Lower leg skin (tissue), 4 donors: ENCODE results near the gene TTC21B. TPM values are rescaled to one million over a fixed set of nuclear protein-coding genes. Genes with fewer than 3 reads are reported as not detected.

ENCODE experiments used
- DNase-seq, 2 donors: peaks; one replicate each; pipeline ENCODE4 v3.0.0-alpha.2; 2019; ENCODE audit warnings: low spot score in 2 of 2
- H3K4me3 ChIP-seq: fragments of 200-600 bp; sonication (generic); 2 replicates; pipeline ENCODE4 v1.5.1; 2017; ENCODE audit warnings: mild to moderate bottlenecking, low read depth; ENCODE audit not compliant: poor library complexity, severe bottlenecking
- POLR2A ChIP-seq, 2 donors: fragments of 450-650 bp; IDR thresholded peaks; one replicate each; pipeline ENCODE4 v1.6.1; 2016 to 2017; ENCODE audit warnings: antibody characterized with exemption in 2 of 2, mild to moderate bottlenecking in 1 of 2, moderate library complexity in 1 of 2
- WGBS, 2 donors: methylation state at CpG; one replicate each; pipeline ENCODE4 v1.1.5; 2018; 5-methylcytosine and 5-hydroxymethylcytosine counted together
- intact Hi-C: fragments of 100-400 bp; cut with DNase I; formaldehyde crosslinking; loops from one replicate; pipeline ENCODE4 v1.15.0; 2023; ENCODE audit warnings: low total_unique reads
- total RNA-seq, 4 donors: library from RNA; depleted of rRNA; stranded (reverse); fragments of >200 nt; gene quantifications; one replicate each; pipeline ENCODE4 v1.1.0, GENCODE V29; 2016
- TF ChIP-seq, protein P1 (sequence below), 3 donors: fragments of 450-650 bp; IDR thresholded peaks; one replicate each; pipeline ENCODE4 v1.5.1; 2016; ENCODE audit warnings: antibody characterized with exemption in 3 of 3, mild to moderate bottlenecking in 3 of 3, moderate library complexity in 2 of 3

TTC21B gene
- total RNA-seq, 4 donors from 2014 or later: 18.5 to 30.2 (median 29.5) TPM

DNA sequence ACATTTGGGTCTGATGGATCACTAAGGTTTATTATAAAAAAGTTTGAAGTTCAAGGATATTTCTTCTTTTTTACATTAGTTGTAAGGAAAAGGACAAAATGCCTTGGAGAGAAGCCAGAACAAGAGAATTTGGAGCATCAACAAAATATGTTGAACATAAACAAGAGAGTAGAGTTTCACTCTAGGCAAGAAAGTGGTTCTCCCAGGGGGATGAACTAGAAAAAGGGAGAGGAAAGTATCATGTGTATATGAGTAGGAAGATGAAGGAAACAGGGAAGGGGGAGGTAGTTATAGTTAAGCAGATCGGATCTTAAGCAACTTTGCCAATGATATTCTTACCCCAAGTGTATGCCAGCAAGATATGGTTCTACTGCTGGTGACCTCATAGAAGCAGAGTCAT is 95.7 kb downstream of the TTC21B start:
- no peak overlapping the region for H3K4me3 ChIP-seq
- intact Hi-C loops: no loop called here
- TF ChIP-seq POLR2A (IDR thresholded peaks at IDR 0.05): no peak
- no peak for DNase-seq
- WGBS, 2 donors: 84 to 85% methylated on average over 1 of the region's 1 CpG

DNA sequence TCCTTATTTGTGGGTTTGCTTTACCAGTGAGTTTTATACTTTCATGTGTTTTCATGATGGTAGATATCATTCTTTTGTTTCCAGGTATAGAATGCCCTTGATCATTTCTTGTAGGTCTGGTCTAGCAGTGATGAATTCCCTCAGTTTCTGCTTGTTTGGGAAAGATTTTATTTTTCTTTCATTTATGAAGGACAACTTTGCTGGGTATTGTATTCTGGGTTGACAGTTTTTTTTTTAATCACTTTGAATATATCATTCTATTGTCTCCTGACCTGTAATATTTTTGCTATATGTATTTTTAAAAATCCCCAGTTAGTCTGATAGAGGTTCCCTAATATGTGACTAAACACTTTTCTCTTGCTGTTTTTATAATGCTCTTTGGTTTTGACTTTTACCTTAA is 101.2 kb downstream of the TTC21B start:
- intact Hi-C loops: no loop called here
- no peak for DNase-seq
- no peak for TF ChIP-seq POLR2A (IDR thresholded peaks at IDR 0.05)
- TF ChIP-seq, protein P1, sequence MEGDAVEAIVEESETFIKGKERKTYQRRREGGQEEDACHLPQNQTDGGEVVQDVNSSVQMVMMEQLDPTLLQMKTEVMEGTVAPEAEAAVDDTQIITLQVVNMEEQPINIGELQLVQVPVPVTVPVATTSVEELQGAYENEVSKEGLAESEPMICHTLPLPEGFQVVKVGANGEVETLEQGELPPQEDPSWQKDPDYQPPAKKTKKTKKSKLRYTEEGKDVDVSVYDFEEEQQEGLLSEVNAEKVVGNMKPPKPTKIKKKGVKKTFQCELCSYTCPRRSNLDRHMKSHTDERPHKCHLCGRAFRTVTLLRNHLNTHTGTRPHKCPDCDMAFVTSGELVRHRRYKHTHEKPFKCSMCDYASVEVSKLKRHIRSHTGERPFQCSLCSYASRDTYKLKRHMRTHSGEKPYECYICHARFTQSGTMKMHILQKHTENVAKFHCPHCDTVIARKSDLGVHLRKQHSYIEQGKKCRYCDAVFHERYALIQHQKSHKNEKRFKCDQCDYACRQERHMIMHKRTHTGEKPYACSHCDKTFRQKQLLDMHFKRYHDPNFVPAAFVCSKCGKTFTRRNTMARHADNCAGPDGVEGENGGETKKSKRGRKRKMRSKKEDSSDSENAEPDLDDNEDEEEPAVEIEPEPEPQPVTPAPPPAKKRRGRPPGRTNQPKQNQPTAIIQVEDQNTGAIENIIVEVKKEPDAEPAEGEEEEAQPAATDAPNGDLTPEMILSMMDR (IDR thresholded peaks at IDR 0.05): no peak
- H3K4me3 ChIP-seq: no peak overlapping the region

DNA sequence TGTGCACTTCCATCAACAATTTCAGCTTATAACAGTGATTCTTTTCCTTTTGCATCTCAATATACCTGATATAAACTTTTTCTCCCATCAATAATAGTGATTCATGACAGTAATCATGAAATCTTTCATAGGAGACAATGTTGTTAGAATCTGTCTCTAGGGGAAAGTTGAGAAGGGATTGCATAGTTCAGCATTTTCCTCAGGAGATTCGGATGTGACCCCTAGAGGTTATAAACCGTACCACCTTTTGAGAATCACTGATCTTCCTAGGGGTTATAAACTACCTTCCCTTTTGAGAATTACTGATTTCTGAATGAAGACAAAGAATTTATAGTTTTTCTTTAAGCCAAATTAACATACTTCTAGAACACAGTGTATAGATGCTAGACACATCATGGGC is 106.6 kb downstream of the TTC21B start:
- no peak overlapping the region for H3K4me3 ChIP-seq
- 64 to 68% methylated on average over 2 of the region's 2 CpGs for WGBS, 2 donors
- DNase-seq: no peak
- intact Hi-C loops: no loop called here
- TF ChIP-seq, protein P1 (IDR thresholded peaks at IDR 0.05): no peak
- no peak for TF ChIP-seq POLR2A (IDR thresholded peaks at IDR 0.05)

GRCh38 chr2:165846056-165846455 is 107.5 kb downstream of the TTC21B start:
- WGBS, 2 donors: 81 to 85% methylated on average over 7 of the region's 7 CpGs
- TF ChIP-seq POLR2A (IDR thresholded peaks at IDR 0.05): no peak
- no peak for DNase-seq
- intact Hi-C loops: no loop called here
- no peak overlapping the region for H3K4me3 ChIP-seq

- intact Hi-C loops: no loop called here
- no peak for TF ChIP-seq POLR2A (IDR thresholded peaks at IDR 0.05)
- no peak for DNase-seq
- 64 to 66% methylated on average over 2 of the region's 2 CpGs for whole genome bisulfite sequencing, 2 donors
- H3K4me3 ChIP-seq: no peak overlapping the region
Observed at GRCh38 chr2:165844216-165844615, 109.4 kb downstream of the TTC21B start.

- no peak for DNase-seq
- intact Hi-C loops: no loop called here
- H3K4me3 ChIP-seq: no peak overlapping the region
- no peak for TF ChIP-seq POLR2A (IDR thresholded peaks at IDR 0.05)
- TF ChIP-seq, protein P1 (IDR thresholded peaks at IDR 0.05): no peak
- 85 to 94% methylated on average over 1 of the region's 1 CpG for WGBS, 2 donors
Observed at GRCh38 chr2:165843351-165843750, 110.2 kb downstream of the TTC21B start.

DNA sequence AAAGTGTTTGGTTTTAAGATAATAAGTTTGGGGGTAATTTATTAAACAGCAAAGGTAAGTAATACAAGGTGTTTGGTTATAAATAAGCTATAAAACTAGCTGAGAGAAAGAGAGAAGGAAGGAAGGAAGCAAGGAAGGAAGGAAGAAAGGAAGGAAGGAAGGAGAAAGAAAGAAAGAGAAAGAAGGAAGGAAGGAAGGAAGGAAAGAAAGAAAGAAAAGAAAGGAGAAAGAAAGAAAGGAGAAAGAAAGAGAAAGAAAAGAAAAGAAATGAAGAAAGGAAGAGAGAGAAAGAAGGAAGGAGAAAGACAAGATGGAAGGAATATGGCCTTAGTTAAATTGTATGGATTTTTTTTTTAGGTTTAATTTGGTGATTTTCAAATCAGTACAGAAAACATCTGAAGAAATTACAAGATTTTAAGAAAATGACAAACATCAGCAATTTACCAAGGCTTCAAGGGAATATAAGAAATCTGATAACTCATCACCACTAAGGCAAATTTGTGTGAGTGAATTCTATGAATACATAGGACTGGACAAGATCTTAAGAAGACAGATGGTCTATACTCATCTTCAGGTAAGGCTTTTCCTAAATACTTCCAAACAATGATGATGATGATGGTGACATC is 113.1 kb downstream of the TTC21B start:
- intact Hi-C loops: no loop called here
- no peak overlapping the region for H3K4me3 ChIP-seq
- TF ChIP-seq, protein P1 (IDR thresholded peaks at IDR 0.05): no peak
- DNase-seq: no peak
